ENCODE measurements around the gene TMEM245. TPM values are rescaled to one million over a fixed set of nuclear protein-coding genes. Genes with fewer than 3 reads are reported as not detected.

Gene TMEM245
- polyA plus RNA-seq, 3 donors = 6.9 to 11.3 (median 9.7) TPM

- WGBS (ENCODE audit: insufficient coverage) = 97% methylated on average over 3 of the region's 4 CpGs
- intact Hi-C loops (cut with micrococcal nuclease) = no loop called here
Measured at GRCh38 chr9:109030426-109030825, 89.3 kb downstream of the TMEM245 start.

GRCh38 chr9:109028457-109028856 lies 91.3 kb downstream of the TMEM245 start:
- Mint-ChIP-seq H3K36me3 (peaks cover 47 to 56% of the 10 kb centered on the region in 2 donors), H3K4me3 (no peak overlapping the region)
- no CpG with 5 or more reads among the region's 4 CpGs for WGBS (ENCODE audit: insufficient coverage)

More at GRCh38 chr9:109030426-109030825, 89.3 kb downstream of the TMEM245 start:
- H3K9me3 Mint-ChIP-seq = no peaks in the 10 kb centered on the region
- Histone ChIP-seq H3K4me3 (replicated peaks in 1 of 3; ENCODE audit: low read depth in 2 of 3, low read length in 3 of 3) (no peak overlapping the region), H3K27ac (ENCODE audit: low read depth in 1 of 2, low read length in 2 of 2) (no peak overlapping the region), H3K36me3 (replicated peaks in 1 of 2; ENCODE audit: control insufficient read depth in 1 of 2, insufficient read depth in 2 of 2, low read length in 2 of 2) (peaks cover 27 to 94% of the 10 kb centered on the region in 2 donors), H3K4me2 (replicated peaks; ENCODE audit: extremely low read depth, low read length, poor library complexity, severe bottlenecking) (no peak overlapping the region), H3K9ac (ENCODE audit: insufficient read depth, low read length, poor library complexity, severe bottlenecking) (no peak overlapping the region), H3K4me1 (ENCODE audit: control insufficient read depth in 1 of 2, insufficient read depth in 2 of 2, low read length in 2 of 2) (no peaks in the 10 kb centered on the region), H4K20me1 (ENCODE audit: insufficient read depth, low read length) (no peaks in the 10 kb centered on the region), H3K79me2 (ENCODE audit: insufficient read depth, low read length) (no peaks in the 10 kb centered on the region), H3K27me3 (ENCODE audit: control insufficient read depth in 2 of 2, insufficient read depth in 2 of 2, low read length in 2 of 2) (no peaks in the 10 kb centered on the region), H3K9me3 (replicated peaks in 1 of 2; ENCODE audit: control insufficient read depth in 1 of 2, insufficient read depth in 1 of 2, low read length in 2 of 2) (no peaks in the 10 kb centered on the region), H2AFZ (ENCODE audit: insufficient read depth, low read depth, low read length, poor library complexity, severe bottlenecking) (no peak overlapping the region)
- peaks cover 0 to 1% (median 0%) of the 10 kb centered on the region in 3 donors for H3K27me3 Mint-ChIP-seq (ENCODE audit: low read depth in 3 of 3)
- H3K4me3 Mint-ChIP-seq = no peak overlapping the region
- peaks cover 44 to 55% of the 10 kb centered on the region in 2 donors for H3K36me3 Mint-ChIP-seq
- H3K27ac Mint-ChIP-seq = no peak overlapping the region
- DNase-seq = no peak
- H3K4me1 Mint-ChIP-seq = no peaks in the 10 kb centered on the region
- no peak for TF ChIP-seq CTCF (IDR thresholded peaks at IDR 0.05)

More at GRCh38 chr9:109028457-109028856, 91.3 kb downstream of the TMEM245 start:
- no peak overlapping the region for H3K27ac Mint-ChIP-seq
- H3K4me1 Mint-ChIP-seq = no peaks in the 10 kb centered on the region
- H3K4me1 ChIP-seq (ENCODE audit: control insufficient read depth in 1 of 2, insufficient read depth in 2 of 2, low read length in 2 of 2) = no peaks in the 10 kb centered on the region
- no peaks in the 10 kb centered on the region for H3K9me3 ChIP-seq (replicated peaks in 1 of 2; ENCODE audit: control insufficient read depth in 1 of 2, insufficient read depth in 1 of 2, low read length in 2 of 2)
- no peaks in the 10 kb centered on the region for H3K79me2 ChIP-seq (ENCODE audit: insufficient read depth, low read length)
- no peak overlapping the region for H3K27ac ChIP-seq (ENCODE audit: low read depth in 1 of 2, low read length in 2 of 2)
- no peak for DNase-seq
- no peak overlapping the region for H2AFZ ChIP-seq (ENCODE audit: insufficient read depth, low read depth, low read length, poor library complexity, severe bottlenecking)
- H3K27me3 ChIP-seq (ENCODE audit: control insufficient read depth in 2 of 2, insufficient read depth in 2 of 2, low read length in 2 of 2) = no peaks in the 10 kb centered on the region
- no peak overlapping the region for H3K9ac ChIP-seq (ENCODE audit: insufficient read depth, low read length, poor library complexity, severe bottlenecking)
- no peak for TF ChIP-seq CTCF (IDR thresholded peaks at IDR 0.05)
- H3K36me3 ChIP-seq (replicated peaks in 1 of 2; ENCODE audit: control insufficient read depth in 1 of 2, insufficient read depth in 2 of 2, low read length in 2 of 2) = peaks cover 13 to 92% of the 10 kb centered on the region in 2 donors
- no peak overlapping the region for H3K4me2 ChIP-seq (replicated peaks; ENCODE audit: extremely low read depth, low read length, poor library complexity, severe bottlenecking)
- H4K20me1 ChIP-seq (ENCODE audit: insufficient read depth, low read length) = no peaks in the 10 kb centered on the region
- intact Hi-C loops (cut with micrococcal nuclease) = no loop called here
- H3K27me3 Mint-ChIP-seq (ENCODE audit: low read depth in 3 of 3) = no peaks in the 10 kb centered on the region
- no peak overlapping the region for H3K4me3 ChIP-seq (replicated peaks in 1 of 3; ENCODE audit: low read depth in 2 of 3, low read length in 3 of 3)
- H3K9me3 Mint-ChIP-seq = no peaks in the 10 kb centered on the region

Measured in CD14-positive monocyte (primary cell).